Uterus (tissue), 4 donors: ENCODE results near the gene NCKAP5L. TPM values are rescaled to one million over a fixed set of nuclear protein-coding genes. Genes with fewer than 3 reads are reported as not detected.
A peak's percentile ranks its signal among the peaks of the same experiment; 100 is the strongest.
"Not testable (repeated sequence)": the region's sequence is repeated elsewhere in the genome, so short reads cannot be mapped to it uniquely, and the experiment has no call there.

Source experiments
- DNase-seq, 2 donors: peaks; one replicate each; pipeline ENCODE4 v3.0.0-alpha.2; 2019 to 2020
- H3K27ac ChIP-seq, 2 donors: fragments of 200-600 bp; sonication (generic); 1 replicate in 1 of 2; 2 replicates in 1 of 2; pipeline ENCODE4 v1.5.1; 2016 to 2018
- H3K27me3 ChIP-seq, 2 donors: fragments of 200-600 bp; sonication (generic); one replicate each; pipeline ENCODE4 v1.5.1; 2018 to 2019; ENCODE audit warnings: control low read depth in 1 of 2
- H3K36me3 ChIP-seq, 2 donors: fragments of 200-600 bp; sonication (generic); one replicate each; pipeline ENCODE4 v1.5.1; 2019; ENCODE audit warnings: control low read depth in 1 of 2
- H3K4me1 ChIP-seq, 2 donors: fragments of 200-600 bp; sonication (generic); one replicate each; pipeline ENCODE4 v1.5.1; 2018 to 2019; ENCODE audit warnings: control low read depth in 1 of 2
- H3K4me3 ChIP-seq, 2 donors: fragments of 200-600 bp; sonication (generic); 1 replicate in 1 of 2; 2 replicates in 1 of 2; pipeline ENCODE4 v1.5.1; 2018 to 2019; ENCODE audit warnings: mild to moderate bottlenecking in 1 of 2
- H3K9me3 ChIP-seq, 2 donors: fragments of 200-600 bp; sonication (generic); one replicate each; pipeline ENCODE4 v1.5.1; 2019; ENCODE audit warnings: control low read depth in 1 of 2
- CTCF ChIP-seq, 4 experiments: fragments of 200-600 bp in 2 of 4; fragments of 450-650 bp in 2 of 4; sonication (generic) in 2 of 4; IDR thresholded peaks; one replicate each; pipeline ENCODE4 v1.5.1; 2016 to 2019; ENCODE audit warnings: antibody characterized with exemption in 4 of 4, mild to moderate bottlenecking in 2 of 4, moderate library complexity in 1 of 4
- POLR2A ChIP-seq, 2 donors: fragments of 450-650 bp; IDR thresholded peaks; one replicate each; pipeline ENCODE4 v1.6.1; 2016; ENCODE audit warnings: antibody characterized with exemption in 2 of 2, mild to moderate bottlenecking in 1 of 2, moderate library complexity in 1 of 2
- intact Hi-C: fragments of 100-400 bp; cut with DNase I; formaldehyde crosslinking; loops from one replicate; pipeline ENCODE4 v1.15.1; 2023; ENCODE audit warnings: low total_unique reads
- total RNA-seq, 4 donors: library from RNA; depleted of rRNA in 3 of 4; stranded (reverse); fragments of >200 nt in 3 of 4; gene quantifications; one replicate each; pipeline versions ENCODE4 v1.1.0 to v1.2.4, GENCODE V29; 2014 to 2023
- donor health status: DM: yes; HTN: yes; CAD: no.

Gene NCKAP5L
- total RNA-seq, 4 donors from 2014 or later: 4.1 to 26.1 (median 11.5) TPM

- Histone ChIP-seq H3K36me3 (no peaks in the 10 kb centered on the region), H3K9me3 (no peaks in the 10 kb centered on the region), H3K4me1 (no peaks in the 10 kb centered on the region), H3K27ac (peak overlapping the region in 1 of 2 donors; percentile 23), H3K27me3 (no peaks in the 10 kb centered on the region), H3K4me3 (no peak overlapping the region)
- DNase-seq: no peak
- intact Hi-C loops: no loop called here
- TF ChIP-seq CTCF (IDR thresholded peaks at IDR 0.05) (no peak), POLR2A (IDR thresholded peaks at IDR 0.05) (no peak)
Observed at GRCh38 chr12:49783917-49784676, 44.1 kb downstream of the NCKAP5L start.

DNA sequence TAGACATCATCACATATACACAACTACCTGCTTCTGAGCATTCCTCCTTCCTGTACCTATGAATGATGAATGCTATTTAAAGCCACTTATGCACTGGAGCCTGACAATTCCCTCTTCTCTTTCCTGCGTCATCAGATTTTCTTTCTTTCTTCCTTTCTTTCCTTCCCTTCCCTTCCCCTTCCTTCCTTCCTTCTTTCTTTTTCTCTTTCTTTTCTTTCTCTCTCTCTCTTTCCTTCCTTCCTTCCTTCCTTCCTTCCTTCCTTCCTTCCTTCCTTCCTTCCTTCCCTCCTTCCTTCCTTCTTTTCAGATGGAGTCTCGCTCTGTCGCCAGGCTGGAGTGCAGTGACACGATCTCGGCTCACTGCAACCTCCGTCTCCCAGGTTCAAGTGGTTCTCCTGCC, 47.3 kb downstream of the NCKAP5L start:
- DNase-seq, H3K4me1 ChIP-seq, intact Hi-C loops, H3K4me3 ChIP-seq, H3K36me3 ChIP-seq, H3K27ac ChIP-seq, H3K27me3 ChIP-seq, H3K9me3 ChIP-seq: not testable (repeated sequence)

GRCh38 chr12:49779581-49779980, 48.6 kb downstream of the NCKAP5L start:
- DNase-seq: no peak
- intact Hi-C loops: no loop called here
- Histone ChIP-seq H3K4me3 (no peak overlapping the region), H3K4me1 (no peaks in the 10 kb centered on the region), H3K36me3 (no peaks in the 10 kb centered on the region), H3K27me3 (no peaks in the 10 kb centered on the region), H3K27ac (no peak overlapping the region), H3K9me3 (no peaks in the 10 kb centered on the region)
- TF ChIP-seq POLR2A (IDR thresholded peaks at IDR 0.05): no peak
- no peak for TF ChIP-seq CTCF (IDR thresholded peaks at IDR 0.05)

GRCh38 chr12:49777800-49778748, 50.1 kb downstream of the NCKAP5L start:
- Histone ChIP-seq H3K4me3 (no peak overlapping the region), H3K9me3 (no peaks in the 10 kb centered on the region), H3K36me3 (no peaks in the 10 kb centered on the region), H3K27ac (no peak overlapping the region), H3K4me1 (no peaks in the 10 kb centered on the region), H3K27me3 (no peaks in the 10 kb centered on the region)
- DNase-seq: no peak
- TF ChIP-seq CTCF (IDR thresholded peaks at IDR 0.05): peak; percentile 46 to 66 (median 62)
- no peak for TF ChIP-seq POLR2A (IDR thresholded peaks at IDR 0.05)
- intact Hi-C loops: no loop called here

DNA sequence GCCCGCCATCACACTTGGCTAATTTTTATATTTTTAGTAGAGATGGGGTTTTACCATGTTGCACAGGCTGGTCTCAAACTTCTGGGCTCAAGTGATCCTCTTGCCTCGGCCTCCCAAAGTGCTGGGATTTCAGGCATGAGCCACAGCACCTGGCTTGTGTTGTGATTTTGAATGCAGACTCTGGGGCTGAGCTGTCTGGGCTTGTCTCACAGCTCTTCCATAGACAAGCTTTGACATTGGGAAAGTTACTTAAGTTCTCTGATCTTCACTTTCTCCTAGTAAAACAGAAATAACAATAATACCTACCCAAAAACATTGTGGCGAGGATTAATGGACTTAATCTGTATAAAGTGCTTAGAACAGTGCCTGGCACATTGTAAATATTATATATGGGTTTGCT, 50.9 kb downstream of the NCKAP5L start:
- intact Hi-C loops: no loop called here
- DNase-seq: no peak
- H3K36me3 ChIP-seq: no peaks in the 10 kb centered on the region
- TF ChIP-seq POLR2A (IDR thresholded peaks at IDR 0.05) (no peak), CTCF (IDR thresholded peaks at IDR 0.05) (no peak)
- H3K4me1 ChIP-seq: no peaks in the 10 kb centered on the region
- H3K27ac ChIP-seq: no peak overlapping the region
- no peaks in the 10 kb centered on the region for H3K27me3 ChIP-seq
- H3K4me3 ChIP-seq: no peak overlapping the region
- H3K9me3 ChIP-seq: no peaks in the 10 kb centered on the region
